ENCODE measurements around the gene DDX5. TPM values are rescaled to one million over a fixed set of nuclear protein-coding genes. Genes with fewer than 3 reads are reported as not detected.
A peak's percentile ranks its signal among the peaks of the same experiment; 100 is the strongest.

The DDX5 gene
- total and polyA plus RNA-seq, 2 of the 13 experiments (the other 11 are each of a cell fraction or from before 2014, with no cell fraction given) = 503 to 684 TPM

DNA sequence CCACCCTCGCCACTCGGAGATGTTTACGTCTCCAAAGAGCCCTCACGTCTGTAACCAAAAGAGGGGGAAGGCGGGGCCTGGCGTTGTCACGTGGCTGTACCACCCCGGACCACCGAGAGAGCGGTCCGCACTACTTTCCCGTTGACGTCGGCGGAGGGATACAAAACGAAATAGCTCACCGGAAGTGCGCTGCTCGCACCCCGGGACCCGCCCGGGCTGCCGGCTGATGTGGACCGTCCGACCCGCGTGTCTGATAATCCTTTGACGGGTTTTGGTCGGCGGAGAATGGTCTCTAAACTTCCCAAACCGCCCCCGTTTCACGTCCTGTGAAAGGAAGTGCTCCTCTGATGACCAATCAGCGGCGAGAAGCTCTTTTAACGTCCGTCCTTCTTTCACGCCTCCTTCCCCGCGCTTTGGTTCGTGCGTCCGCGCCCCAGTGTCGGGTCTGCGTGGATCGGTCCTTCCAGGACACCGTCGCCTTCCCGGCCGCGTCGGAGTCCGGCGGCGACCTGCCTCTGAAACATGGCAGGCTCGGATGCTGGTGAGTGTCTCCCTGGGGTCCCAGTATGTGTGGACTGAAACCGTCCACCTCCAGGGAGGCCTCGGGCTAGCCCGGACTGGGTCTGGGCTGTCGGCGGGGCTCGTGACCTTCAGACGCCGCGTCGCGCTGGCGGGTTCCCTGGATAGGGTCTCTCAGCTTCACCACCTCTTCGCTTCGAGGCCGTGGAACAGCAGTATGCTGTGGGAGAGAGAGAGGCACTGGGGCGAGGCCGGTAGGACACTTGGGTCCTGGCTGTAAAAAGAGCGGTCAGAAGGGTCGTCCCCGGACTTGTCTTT, 705 bp upstream of the DDX5 start, which contains the start of gene CEP95 (continued):
- TF ChIP-seq, protein P1, sequence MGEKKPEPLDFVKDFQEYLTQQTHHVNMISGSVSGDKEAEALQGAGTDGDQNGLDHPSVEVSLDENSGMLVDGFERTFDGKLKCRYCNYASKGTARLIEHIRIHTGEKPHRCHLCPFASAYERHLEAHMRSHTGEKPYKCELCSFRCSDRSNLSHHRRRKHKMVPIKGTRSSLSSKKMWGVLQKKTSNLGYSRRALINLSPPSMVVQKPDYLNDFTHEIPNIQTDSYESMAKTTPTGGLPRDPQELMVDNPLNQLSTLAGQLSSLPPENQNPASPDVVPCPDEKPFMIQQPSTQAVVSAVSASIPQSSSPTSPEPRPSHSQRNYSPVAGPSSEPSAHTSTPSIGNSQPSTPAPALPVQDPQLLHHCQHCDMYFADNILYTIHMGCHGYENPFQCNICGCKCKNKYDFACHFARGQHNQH (CRISPR knock-in tag; IDR thresholded peaks at IDR 0.05) = peak; percentile 94
- peak; percentile 85; the same call in 1 of the 2 replicates for TF ChIP-seq ZNF660 (CRISPR knock-in tag; IDR thresholded peaks at IDR 0.05; ENCODE audit: borderline replicate concordance, low read depth)
- no peak; the same call in 1 of the 2 replicates for TF ChIP-seq ZNF652 (CRISPR knock-in tag; IDR thresholded peaks at IDR 0.05; ENCODE audit: borderline replicate concordance, low read depth)
- TF ChIP-seq, protein P2, sequence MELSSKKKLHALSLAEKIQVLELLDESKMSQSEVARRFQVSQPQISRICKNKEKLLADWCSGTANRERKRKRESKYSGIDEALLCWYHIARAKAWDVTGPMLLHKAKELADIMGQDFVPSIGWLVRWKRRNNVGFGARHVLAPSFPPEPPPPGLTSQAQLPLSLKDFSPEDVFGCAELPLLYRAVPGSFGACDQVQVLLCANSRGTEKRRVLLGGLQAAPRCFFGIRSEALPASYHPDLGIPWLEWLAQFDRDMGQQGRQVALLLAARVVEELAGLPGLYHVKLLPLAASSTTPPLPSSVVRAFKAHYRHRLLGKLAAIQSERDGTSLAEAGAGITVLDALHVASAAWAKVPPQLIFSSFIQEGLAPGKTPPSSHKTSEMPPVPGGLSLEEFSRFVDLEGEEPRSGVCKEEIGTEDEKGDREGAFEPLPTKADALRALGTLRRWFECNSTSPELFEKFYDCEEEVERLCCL (CRISPR knock-in tag; IDR thresholded peaks at IDR 0.05; ENCODE audit: borderline replicate concordance) = no peak
- peak; percentile 54 for TF ChIP-seq ZFP37 (CRISPR knock-in tag; IDR thresholded peaks at IDR 0.05; ENCODE audit: borderline replicate concordance)
- no peak for TF ChIP-seq RBM22 (optimal IDR thresholded peaks at IDR 0.05; ENCODE audit: low read length)
- TF ChIP-seq SP2 (CRISPR knock-in tag; IDR thresholded peaks at IDR 0.05) = peak; percentile 80
- TF ChIP-seq, protein P3, sequence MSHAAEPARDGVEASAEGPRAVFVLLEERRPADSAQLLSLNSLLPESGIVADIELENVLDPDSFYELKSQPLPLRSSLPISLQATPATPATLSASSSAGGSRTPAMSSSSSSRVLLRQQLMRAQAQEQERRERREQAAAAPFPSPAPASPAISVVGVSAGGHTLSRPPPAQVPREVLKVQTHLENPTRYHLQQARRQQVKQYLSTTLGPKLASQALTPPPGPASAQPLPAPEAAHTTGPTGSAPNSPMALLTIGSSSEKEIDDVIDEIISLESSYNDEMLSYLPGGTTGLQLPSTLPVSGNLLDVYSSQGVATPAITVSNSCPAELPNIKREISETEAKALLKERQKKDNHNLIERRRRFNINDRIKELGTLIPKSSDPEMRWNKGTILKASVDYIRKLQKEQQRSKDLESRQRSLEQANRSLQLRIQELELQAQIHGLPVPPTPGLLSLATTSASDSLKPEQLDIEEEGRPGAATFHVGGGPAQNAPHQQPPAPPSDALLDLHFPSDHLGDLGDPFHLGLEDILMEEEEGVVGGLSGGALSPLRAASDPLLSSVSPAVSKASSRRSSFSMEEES (CRISPR knock-in tag; IDR thresholded peaks at IDR 0.05) = peak; percentile 72
- peak; percentile 73 for TF ChIP-seq ZBTB7A (CRISPR knock-in tag; IDR thresholded peaks at IDR 0.05)
- peak; percentile 84 for TF ChIP-seq ERF (CRISPR knock-in tag; IDR thresholded peaks at IDR 0.05)
- peak; percentile 87 for TF ChIP-seq THAP11 (CRISPR knock-in tag; IDR thresholded peaks at IDR 0.05)
- TF ChIP-seq ZNF543 (CRISPR knock-in tag; IDR thresholded peaks at IDR 0.05) = peak; percentile 97
- peak; percentile 69; the same call in 1 of the 2 replicates for TF ChIP-seq SMAD3 (CRISPR knock-in tag; IDR thresholded peaks at IDR 0.05)
- TF ChIP-seq PAX8 (CRISPR knock-in tag; IDR thresholded peaks at IDR 0.05; ENCODE audit: borderline replicate concordance) = 0 out of 2 replicates have a peak, but pooled peaks have one; percentile 88
- peak; percentile 79 for TF ChIP-seq ZNF768 (CRISPR knock-in tag; IDR thresholded peaks at IDR 0.05)
- peak; percentile 89; the same call in 1 of the 2 replicates for TF ChIP-seq ZSCAN12 (CRISPR knock-in tag; IDR thresholded peaks at IDR 0.05)
- no peak for TF ChIP-seq ZNF30 (CRISPR knock-in tag; IDR thresholded peaks at IDR 0.05)
- peak; percentile 71 for TF ChIP-seq NCOA1 (CRISPR knock-in tag; IDR thresholded peaks at IDR 0.05)
- peak; percentile 95 for TF ChIP-seq ZNF232 (CRISPR knock-in tag; IDR thresholded peaks at IDR 0.05; ENCODE audit: borderline replicate concordance)
- TF ChIP-seq ZSCAN29 (CRISPR knock-in tag; conservative IDR thresholded peaks at IDR 0.05) = peak; percentile 92
- TF ChIP-seq NR2F6 (IDR thresholded peaks at IDR 0.05) = no peak; the same call in 1 of the 2 replicates
- TF ChIP-seq NR2F6 (CRISPR knock-in tag; IDR thresholded peaks at IDR 0.05) = peak; percentile 33
- TF ChIP-seq NFYC (CRISPR knock-in tag; IDR thresholded peaks at IDR 0.05) = peak; percentile 86
- TF ChIP-seq FOXA3 (CRISPR knock-in tag; IDR thresholded peaks at IDR 0.05) = peak; percentile 12; the same call in 1 of the 2 replicates
- TF ChIP-seq HOXA7 (CRISPR knock-in tag; IDR thresholded peaks at IDR 0.05) = no peak; the same call in 1 of the 2 replicates
- TF ChIP-seq, protein P4, sequence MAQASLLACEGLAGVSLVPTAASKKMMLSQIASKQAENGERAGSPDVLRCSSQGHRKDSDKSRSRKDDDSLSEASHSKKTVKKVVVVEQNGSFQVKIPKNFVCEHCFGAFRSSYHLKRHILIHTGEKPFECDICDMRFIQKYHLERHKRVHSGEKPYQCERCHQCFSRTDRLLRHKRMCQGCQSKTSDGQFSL (CRISPR knock-in tag; IDR thresholded peaks at IDR 0.05) = peak; percentile 71

All from HepG2 (cell line).